IgD-negative memory B cell (primary cell): ENCODE results near the gene ACSF3. TPM values are rescaled to one million over a fixed set of nuclear protein-coding genes. Genes with fewer than 3 reads are reported as not detected.
"Not testable (repeated sequence)": the region's sequence is repeated elsewhere in the genome, so short reads cannot be mapped to it uniquely, and the experiment has no call there.

Experiments used
- H3K27ac Mint-ChIP-seq, 3 donors: one replicate each; pipeline ENCODE4 v1.8.0; 2020 to 2022; ENCODE audit warnings: mild to moderate bottlenecking in 3 of 3, mixed read lengths in 3 of 3, moderate library complexity in 1 of 3
- H3K27me3 Mint-ChIP-seq: one replicate; pipeline ENCODE4 v1.8.0; 2021; ENCODE audit warnings: mixed read lengths
- H3K36me3 Mint-ChIP-seq: one replicate; pipeline ENCODE4 v1.8.0; 2020; ENCODE audit warnings: mild to moderate bottlenecking, mixed read lengths
- H3K4me1 Mint-ChIP-seq, 3 donors: one replicate each; pipeline ENCODE4 v1.8.0; 2020 to 2022; ENCODE audit warnings: mixed read lengths in 3 of 3, mild to moderate bottlenecking in 1 of 3
- H3K4me3 Mint-ChIP-seq, 4 donors: one replicate each; pipeline ENCODE4 v1.8.0; 2020 to 2022; ENCODE audit warnings: mild to moderate bottlenecking in 4 of 4, mixed read lengths in 4 of 4, moderate library complexity in 3 of 4
- H3K9me3 Mint-ChIP-seq, 3 donors: one replicate each; pipeline ENCODE4 v1.8.0; 2020 to 2021; ENCODE audit warnings: mixed read lengths in 3 of 3, mild to moderate bottlenecking in 1 of 3
- polyA plus RNA-seq: library from polyadenylated mRNA; unstranded; fragments of 300-500 nt; fragmentation: Illumina TruSeq; gene quantifications from one replicate; pipeline ENCODE4 v1.2.3, GENCODE V29; 2021

The ACSF3 gene
- polyA plus RNA-seq, 1 donor from 2014 or later: 53.9 TPM

DNA sequence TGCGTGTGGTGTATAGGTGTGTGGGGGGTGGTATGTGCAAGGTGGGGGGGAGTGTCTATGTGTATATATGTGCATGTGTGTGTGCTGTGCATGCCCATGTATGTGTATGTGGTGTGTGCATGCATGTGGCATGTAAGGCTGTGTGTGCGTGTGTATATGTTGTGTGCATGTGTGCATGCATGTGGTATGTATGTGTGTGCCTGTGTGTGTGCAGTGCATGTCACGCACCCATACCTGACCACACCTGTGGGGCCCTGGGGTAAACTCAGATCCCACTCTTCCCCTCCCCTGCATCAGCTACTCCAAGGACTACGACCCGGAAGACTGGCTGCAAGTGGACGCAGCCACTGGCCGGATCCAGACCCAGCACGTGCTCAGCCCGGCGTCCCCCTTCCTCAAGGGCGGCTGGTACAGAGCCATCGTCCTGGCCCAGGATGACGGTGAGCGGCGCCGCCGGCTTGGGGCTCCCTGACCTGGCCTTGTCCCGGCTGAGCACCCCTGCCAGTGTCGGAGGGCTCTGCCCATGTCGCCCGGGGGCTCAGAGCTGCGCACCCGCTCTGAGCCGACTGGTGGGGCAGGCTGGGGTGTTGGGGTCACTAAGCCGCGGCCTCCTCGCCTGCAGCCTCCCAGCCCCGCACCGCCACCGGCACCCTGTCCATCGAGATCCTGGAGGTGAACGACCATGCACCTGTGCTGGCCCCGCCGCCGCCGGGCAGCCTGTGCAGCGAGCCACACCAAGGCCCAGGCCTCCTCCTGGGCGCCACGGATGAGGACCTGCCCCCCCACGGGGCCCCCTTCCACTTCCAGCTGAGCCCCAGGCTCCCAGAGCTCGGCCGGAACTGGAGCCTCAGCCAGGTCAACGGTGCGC, 97.6 kb downstream of the ACSF3 start:
- Mint-ChIP-seq H3K27me3 (no peaks in the 10 kb centered on the region), H3K4me1 (peaks cover 0 to 4% (median 2%) of the 10 kb centered on the region in 3 donors), H3K9me3 (no peaks in the 10 kb centered on the region), H3K36me3 (no peaks in the 10 kb centered on the region), H3K4me3 (peak overlapping the region; percentile 25 to 80 (median 44)), H3K27ac (peak overlapping the region in 2 of 3 donors; percentile 31 to 70)

DNA sequence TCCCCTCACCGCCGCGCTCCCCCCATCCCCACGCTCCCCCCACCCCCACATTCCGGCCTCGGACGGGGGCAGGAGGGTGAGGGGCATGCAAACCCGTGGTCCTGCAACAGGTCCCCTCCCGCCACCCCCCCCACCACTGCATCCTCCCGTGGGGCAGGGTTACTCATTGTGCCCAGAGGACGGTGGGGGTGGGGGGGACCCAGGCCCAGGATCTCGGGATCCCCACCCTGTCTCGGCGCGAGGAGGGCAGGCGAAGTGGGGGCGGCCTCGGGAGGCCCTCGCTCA, 98.2 kb downstream of the ACSF3 start:
- Mint-ChIP-seq H3K4me3 (no peak overlapping the region), H3K36me3 (no peaks in the 10 kb centered on the region), H3K9me3 (no peaks in the 10 kb centered on the region), H3K27me3 (no peaks in the 10 kb centered on the region), H3K27ac (no peak overlapping the region), H3K4me1 (peaks cover 0 to 4% (median 2%) of the 10 kb centered on the region in 3 donors)

DNA sequence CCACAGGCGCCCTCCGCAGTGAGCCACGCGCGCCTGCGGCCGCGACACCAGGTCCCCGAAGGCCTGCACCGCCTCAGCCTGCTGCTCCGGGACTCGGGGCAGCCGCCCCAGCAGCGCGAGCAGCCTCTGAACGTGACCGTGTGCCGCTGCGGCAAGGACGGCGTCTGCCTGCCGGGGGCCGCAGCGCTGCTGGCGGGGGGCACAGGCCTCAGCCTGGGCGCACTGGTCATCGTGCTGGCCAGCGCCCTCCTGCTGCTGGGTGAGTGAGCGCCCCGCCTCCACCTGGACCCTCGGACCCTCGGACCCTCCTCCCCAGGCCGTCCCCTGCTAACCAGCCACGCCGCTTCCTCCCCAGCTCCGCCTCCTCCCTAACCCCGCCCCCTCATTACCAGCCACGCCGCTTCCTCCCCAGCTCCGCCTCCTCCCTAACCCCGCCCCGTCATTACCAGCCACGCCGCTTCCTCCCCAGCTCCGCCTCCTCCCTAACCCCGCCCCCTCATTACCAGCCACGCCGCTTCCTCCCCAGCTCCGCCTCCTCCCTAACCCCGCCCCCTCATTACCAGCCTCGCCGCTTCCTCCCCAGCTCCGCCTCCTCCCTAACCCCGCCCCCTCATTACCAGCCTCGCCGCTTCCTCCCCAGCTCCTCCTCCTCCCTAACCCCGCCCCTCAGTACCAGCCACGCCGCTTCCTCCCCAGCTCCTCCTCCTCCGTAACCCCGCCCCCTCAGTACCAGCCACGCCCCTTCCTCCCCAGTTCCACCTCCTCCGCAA, 98.7 kb downstream of the ACSF3 start:
- not testable (repeated sequence) for H3K36me3 Mint-ChIP-seq, H3K4me1 Mint-ChIP-seq

DNA sequence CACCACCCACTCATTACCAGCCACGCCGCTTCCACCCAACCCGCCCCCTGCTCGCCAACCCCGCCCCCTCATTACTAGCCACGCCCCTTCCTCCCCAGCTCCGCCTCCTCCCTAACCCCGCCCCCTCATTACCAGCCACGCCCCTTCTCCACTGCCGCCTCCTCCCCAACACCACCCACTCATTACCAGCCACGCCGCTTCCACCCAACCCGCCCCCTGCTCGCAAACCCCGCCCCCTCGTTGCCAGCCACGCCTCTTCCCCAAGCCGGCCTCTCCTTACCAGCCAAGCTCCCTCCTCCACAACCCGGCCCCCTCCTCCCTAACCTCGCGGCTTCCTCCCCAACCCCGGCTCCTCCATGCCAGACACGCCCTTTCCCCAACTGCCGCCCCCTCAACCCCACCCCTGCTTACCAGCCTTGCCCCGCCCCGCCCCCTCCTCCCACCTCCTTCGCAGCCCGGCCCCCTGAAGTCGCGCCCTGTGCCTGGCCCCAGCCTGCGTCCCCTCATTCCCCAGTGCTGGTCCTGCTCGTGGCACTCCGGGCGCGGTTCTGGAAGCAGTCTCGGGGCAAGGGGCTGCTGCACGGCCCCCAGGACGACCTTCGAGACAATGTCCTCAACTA, 99.4 kb downstream of the ACSF3 start:
- H3K36me3 Mint-ChIP-seq: no peaks in the 10 kb centered on the region
- H3K27ac Mint-ChIP-seq: peak overlapping the region in 1 of 3 donors; percentile 59
- H3K9me3 Mint-ChIP-seq: no peaks in the 10 kb centered on the region
- peak overlapping the region in 1 of 4 donors; percentile 5 for H3K4me3 Mint-ChIP-seq
- peaks cover 0 to 3% (median 2%) of the 10 kb centered on the region in 3 donors for H3K4me1 Mint-ChIP-seq
- H3K27me3 Mint-ChIP-seq: peaks cover 8% of the 10 kb centered on the region

More for the DNA sequence above, 98.7 kb downstream of the ACSF3 start:
- H3K4me3 Mint-ChIP-seq, H3K9me3 Mint-ChIP-seq, H3K27me3 Mint-ChIP-seq: not testable (repeated sequence)
- peak overlapping the region in 1 of 3 donors; percentile 59 for H3K27ac Mint-ChIP-seq

DNA sequence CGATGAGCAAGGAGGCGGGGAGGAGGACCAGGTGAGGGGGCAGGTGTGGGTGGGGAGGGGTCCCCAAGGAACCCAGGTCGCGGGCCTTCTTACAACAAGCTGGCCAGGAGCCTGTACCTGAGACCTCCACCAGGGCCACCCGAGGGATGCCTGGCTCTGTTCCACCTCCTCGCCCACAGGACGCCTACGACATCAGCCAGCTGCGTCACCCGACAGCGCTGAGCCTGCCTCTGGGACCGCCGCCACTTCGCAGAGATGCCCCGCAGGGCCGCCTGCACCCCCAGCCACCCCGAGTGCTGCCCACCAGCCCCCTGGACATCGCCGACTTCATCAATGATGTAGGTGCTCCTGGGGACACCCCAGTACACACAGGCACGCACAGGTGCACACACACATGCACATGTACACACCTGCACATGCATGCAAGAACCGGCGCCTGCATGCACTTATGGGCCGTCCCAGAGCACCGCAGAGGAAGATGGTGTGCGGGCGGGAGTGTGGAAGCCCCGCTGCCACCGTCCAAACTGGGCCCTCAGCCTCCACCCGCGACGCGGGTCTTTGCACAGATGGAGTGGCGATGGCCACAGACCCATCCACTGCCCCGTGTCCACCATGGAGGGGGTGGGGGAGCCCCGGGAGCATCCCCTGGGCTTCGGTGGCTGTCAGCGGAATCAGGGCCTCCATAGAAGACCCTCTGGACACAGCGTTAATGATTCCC, 100.1 kb downstream of the ACSF3 start:
- Mint-ChIP-seq H3K27me3 (peaks cover 11% of the 10 kb centered on the region), H3K4me1 (peaks cover 0 to 3% (median 2%) of the 10 kb centered on the region in 3 donors), H3K27ac (no peak overlapping the region), H3K9me3 (no peaks in the 10 kb centered on the region), H3K4me3 (peak overlapping the region in 1 of 4 donors; percentile 39), H3K36me3 (no peaks in the 10 kb centered on the region)

DNA sequence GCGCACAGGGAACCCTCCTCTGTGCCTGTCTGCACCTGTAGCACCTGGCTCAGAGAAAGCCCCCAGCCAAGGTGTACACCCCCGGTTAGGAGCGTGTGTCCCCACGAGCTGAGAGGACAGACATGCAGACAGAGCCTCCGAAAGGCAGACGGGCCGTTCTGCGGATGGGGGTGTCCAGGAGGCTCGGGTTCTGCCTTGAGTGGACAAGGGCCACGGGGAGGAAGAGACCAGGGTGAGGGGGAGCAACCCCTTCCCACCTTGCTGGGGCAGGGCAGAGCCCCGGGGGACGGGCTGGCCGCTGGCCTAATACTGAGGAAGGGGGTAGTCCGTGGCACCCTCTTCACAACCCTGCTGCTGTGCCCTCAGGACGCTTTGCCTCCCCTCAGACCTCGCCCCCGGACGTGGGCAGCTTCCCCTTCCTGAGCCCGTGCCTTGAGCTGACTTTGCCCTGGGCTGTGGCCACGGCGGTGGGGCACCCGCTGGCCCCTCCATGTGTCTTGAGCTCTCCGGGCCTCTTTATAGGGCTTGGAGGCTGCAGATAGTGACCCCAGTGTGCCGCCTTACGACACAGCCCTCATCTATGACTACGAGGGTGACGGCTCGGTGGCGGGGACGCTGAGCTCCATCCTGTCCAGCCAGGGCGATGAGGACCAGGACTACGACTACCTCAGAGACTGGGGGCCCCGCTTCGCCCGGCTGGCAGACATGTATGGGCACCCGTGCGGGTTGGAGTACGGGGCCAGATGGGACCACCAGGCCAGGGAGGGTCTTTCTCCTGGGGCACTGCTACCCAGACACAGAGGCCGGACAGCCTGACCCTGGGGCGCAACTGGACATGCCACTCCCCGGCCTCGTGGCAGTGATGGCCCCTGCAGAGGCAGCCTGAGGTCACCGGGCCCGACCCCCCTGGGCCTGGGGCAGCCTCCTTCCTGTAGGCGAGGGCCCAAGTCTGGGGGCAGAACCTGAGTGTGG, 101.0 kb downstream of the ACSF3 start:
- Mint-ChIP-seq H3K4me3 (peak overlapping the region in 1 of 4 donors; percentile 39), H3K4me1 (peaks cover 0 to 3% (median 2%) of the 10 kb centered on the region in 3 donors), H3K27me3 (peaks cover 17% of the 10 kb centered on the region)

DNA sequence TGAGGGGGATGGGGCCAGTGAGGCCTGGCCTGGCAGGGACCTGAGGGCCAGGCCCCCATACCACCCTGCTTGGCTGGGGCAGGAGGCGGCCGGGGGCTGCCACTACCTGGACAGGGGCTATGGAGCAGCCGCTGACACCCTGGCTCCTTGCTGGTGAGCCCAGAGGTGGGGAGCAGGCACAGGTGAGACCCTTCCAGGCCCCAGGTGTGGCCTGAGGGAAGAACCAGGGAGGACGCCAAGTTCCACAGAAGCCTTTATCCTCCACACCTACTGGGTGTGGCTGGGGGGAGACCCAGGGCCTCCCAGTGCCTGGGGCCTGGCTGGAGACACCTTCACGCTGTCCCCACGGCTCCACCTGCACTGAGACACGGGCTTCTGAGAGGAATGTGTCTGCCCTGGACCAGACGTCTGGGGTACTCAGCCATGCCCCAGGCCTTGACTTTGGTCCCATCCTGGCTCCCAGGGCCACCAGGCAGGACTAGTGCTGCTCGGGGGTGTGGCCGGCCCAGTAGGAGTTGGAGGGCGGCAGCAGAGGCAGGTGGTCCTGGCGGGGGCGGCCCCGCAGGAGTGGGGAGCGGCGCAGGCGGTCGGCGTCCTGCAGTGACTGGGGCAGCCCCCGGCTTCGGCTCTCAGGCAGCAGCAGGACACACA, 102.0 kb downstream of the ACSF3 start:
- Mint-ChIP-seq H3K4me3 (no peak overlapping the region), H3K27me3 (peaks cover 26% of the 10 kb centered on the region), H3K36me3 (no peaks in the 10 kb centered on the region), H3K4me1 (peaks cover 0 to 3% (median 2%) of the 10 kb centered on the region in 3 donors), H3K9me3 (no peaks in the 10 kb centered on the region), H3K27ac (no peak overlapping the region)

More for the DNA sequence above, 101.0 kb downstream of the ACSF3 start:
- Mint-ChIP-seq H3K27ac (peak overlapping the region in 1 of 3 donors; percentile 82), H3K36me3 (no peaks in the 10 kb centered on the region), H3K9me3 (no peaks in the 10 kb centered on the region)

DNA sequence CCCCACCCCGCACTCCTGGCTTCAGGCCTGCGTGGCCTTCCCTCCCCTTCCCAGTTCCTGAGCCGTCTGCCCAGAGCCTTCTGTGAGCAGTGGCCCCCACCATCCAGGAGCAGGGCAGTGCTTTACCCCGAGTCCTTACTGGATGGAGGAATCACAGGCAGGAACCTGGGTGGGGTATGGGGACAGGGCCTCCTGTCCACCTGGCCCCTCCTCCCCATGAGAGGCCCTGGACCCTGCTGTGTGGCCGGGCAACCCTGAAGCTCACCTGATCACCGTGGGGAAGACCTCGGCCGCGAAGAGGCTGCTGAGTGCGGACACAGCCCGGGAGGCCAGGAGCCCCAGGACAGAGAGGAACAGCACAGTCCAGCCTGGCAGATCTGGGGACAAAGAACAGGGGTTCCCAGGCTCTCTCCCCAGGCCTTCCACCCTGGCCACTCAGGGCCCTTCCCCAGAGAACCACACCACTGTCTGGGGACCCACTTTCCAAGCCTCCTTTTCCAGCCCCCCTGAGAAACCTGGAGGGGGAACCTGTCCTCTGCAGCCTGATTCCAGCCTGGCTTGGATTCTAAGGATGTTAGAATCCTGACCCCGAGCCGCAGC, 103.5 kb downstream of the ACSF3 start:
- no peaks in the 10 kb centered on the region for H3K36me3 Mint-ChIP-seq
- H3K27ac Mint-ChIP-seq: peak overlapping the region in 1 of 3 donors; percentile 59
- peaks cover 28% of the 10 kb centered on the region for H3K27me3 Mint-ChIP-seq
- no peaks in the 10 kb centered on the region for H3K9me3 Mint-ChIP-seq
- H3K4me1 Mint-ChIP-seq: peaks cover 0 to 3% (median 0%) of the 10 kb centered on the region in 3 donors
- no peak overlapping the region for H3K4me3 Mint-ChIP-seq

DNA sequence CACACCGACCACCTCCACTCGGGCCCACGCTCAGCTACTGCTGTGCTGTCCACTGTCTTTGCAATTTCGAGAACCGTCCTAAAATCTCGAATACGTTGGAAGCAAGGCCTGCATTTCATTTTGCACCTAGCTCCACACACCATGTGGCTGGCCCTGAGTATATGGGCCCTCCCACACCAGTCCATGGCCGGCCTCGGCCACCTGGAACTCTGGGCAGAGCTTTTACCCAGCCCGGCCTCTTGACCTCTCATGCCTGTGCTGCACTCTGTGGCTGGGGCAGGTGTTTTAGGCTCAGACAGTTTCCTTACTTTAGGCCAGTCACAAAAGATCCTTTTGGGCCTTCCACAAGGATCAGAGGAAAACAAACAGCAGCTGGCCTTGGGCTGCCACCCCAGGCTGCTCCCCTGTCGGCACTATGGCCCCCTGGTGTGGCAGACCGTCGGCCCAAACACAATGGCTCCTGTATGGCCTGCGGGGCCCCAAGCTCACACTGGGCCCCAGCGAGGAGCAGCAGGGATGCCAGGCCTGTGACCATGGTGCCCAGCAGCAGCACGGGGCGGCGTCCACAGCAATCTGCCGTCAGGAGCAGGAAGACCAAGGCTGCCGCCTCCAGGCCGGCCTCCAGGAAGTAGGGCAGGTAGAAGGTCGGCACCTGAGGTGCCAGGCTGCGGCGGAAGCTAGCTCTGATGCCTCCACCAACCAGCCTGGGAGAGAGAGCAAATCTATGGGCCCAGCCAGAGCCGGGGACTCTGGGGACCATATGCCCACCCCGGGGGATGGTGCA, 104.2 kb downstream of the ACSF3 start:
- Mint-ChIP-seq H3K36me3 (no peaks in the 10 kb centered on the region), H3K4me1 (peaks cover 0 to 3% (median under 1%) of the 10 kb centered on the region in 3 donors), H3K27ac (no peak overlapping the region), H3K4me3 (no peak overlapping the region), H3K9me3 (peaks cover 0 to 3% (median 0%) of the 10 kb centered on the region in 3 donors), H3K27me3 (peaks cover 34% of the 10 kb centered on the region)

DNA sequence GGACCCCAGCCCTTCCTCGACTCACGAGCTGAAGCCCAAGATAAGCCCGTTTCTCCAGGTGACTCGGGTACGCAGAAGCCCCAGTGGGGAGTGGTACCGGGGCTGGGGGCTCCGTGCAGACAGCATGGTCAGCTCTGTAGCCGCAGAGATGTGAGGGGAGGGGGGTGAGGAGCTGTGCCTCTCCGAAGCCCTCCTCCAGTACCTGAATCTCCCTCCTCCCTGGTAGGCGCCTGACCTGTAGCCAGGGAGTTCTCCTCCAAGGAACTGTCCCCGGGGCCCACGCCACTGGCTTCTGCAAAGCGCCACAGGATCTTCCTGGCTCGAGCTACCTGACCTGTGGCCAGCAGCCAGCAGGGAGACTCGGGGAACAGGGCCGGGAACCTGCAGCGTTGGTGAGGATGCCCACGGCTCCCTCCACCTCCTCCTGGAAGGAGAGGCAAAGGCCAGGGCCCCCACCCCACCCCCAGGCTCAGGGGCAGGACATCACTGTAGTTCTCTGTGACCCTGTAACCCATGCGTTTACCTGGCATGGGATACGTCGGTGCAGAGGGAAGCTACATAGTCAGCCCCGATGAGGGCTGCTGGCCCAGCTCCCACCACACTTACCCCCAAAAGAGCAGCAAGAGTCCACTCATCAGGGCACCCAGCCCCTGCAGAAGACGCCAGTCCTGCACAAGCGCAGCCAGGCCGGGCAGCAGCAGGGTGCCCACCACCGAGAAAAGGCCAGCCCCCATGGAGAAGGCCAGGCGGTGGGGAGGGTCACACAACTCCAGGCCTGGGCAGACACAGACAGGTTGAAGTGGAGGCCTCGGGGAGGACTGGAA, 105.0 kb downstream of the ACSF3 start:
- Mint-ChIP-seq H3K36me3 (no peaks in the 10 kb centered on the region), H3K4me1 (peaks cover 0 to 6% (median 3%) of the 10 kb centered on the region in 3 donors), H3K9me3 (peaks cover 3% of the 10 kb centered on the region in 3 donors), H3K27ac (no peak overlapping the region), H3K4me3 (no peak overlapping the region), H3K27me3 (peaks cover 41% of the 10 kb centered on the region)

DNA sequence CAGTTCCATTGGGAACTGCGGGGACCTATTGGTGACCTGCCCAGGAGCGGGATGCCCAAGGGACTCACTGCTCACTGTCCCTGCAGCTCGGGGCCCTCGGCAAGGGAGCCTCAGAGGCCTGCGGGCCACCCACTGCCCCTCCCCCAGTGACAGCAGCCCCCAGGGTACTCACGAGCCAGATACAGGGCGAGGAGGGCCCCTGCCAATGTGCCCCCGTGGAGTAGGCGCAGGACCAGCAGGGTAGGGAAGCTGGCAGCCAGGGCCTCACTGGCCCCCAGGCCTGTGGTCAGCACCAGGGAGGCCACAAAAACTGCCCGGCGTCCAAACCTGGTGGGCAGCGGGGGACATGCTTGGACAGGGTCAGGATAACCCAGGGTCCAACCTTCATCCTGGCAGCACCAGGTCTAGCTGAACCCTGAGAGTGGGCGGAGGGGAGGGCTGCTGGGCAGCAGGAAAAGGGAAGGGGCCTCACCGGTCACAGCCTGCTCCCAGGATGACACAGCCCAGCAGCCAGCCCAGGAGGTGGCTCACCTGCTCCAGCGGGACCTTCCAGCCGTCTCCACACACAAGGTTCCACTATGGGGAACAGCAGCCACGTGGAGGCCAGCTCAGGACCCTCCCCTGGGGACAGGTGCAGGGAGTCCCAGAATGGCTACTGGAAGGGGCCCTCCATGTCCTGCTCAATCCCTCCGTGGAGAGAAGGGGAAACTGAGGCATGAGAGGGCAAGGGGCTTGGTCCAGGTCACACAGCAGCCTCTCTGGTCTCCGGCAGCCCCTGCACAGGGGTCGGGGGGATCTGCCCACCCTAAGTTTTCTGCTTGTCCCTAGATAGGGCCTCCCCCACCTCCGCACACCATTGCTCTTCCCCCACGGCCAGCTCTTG, 105.8 kb downstream of the ACSF3 start:
- no peaks in the 10 kb centered on the region for H3K36me3 Mint-ChIP-seq

More for the DNA sequence above, 105.8 kb downstream of the ACSF3 start:
- H3K4me3 Mint-ChIP-seq: peak overlapping the region in 1 of 4 donors; percentile 23
- peaks cover 0 to 6% (median 3%) of the 10 kb centered on the region in 3 donors for H3K4me1 Mint-ChIP-seq
- peak overlapping the region in 1 of 3 donors; percentile 75 for H3K27ac Mint-ChIP-seq
- H3K27me3 Mint-ChIP-seq: peaks cover 47% of the 10 kb centered on the region
- H3K9me3 Mint-ChIP-seq: peaks cover 3% of the 10 kb centered on the region in 3 donors
